Cardiac fibroblast (primary cell): ENCODE measurements around the gene ADH7.
A peak's percentile ranks its signal among the peaks of the same experiment; 100 is the strongest.

ENCODE experiments used
- DNase-seq, 2 donors: peaks; one replicate each; pipeline versions ENCODE4 v3.0.0 to v3.0.0-alpha.2; 2010; ENCODE audit warnings: low read depth in 2 of 2
- H3K4me3 ChIP-seq, 2 donors: replicated peaks in 1 of 2; 1 replicate in 1 of 2; 2 replicates in 1 of 2; pipeline ENCODE4 v1.5.1; 2011; ENCODE audit warnings: low read depth in 2 of 2, low read length in 2 of 2, mild to moderate bottlenecking in 2 of 2, moderate library complexity in 1 of 2
- CTCF ChIP-seq: IDR thresholded peaks from one replicate; pipeline ENCODE4 v1.5.1; 2011; ENCODE audit warnings: low read depth, mild to moderate bottlenecking, low read length, inconsistent platforms

ADH7 gene

DNA sequence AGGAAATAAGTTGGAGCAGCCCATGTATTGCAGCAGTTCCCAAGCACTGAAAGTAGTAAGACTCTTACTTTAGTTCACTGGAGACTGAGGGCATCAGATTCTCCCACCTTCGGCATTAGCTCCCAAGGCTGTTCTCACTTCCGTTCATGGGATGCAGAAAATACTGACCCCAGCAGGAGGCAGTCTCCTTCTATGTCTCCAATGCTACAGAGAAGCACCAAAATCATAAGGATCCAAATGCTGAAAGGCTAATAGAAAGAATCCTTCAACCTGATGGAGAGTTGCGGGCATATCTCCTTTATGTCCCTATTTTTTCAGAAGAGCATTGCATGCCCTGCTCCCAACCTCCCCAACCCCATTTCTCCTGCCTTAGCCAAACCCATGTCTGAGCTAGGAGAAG, 32.4 kb downstream of the ADH7 start:
- no peak for DNase-seq
- no peak overlapping the region for H3K4me3 ChIP-seq
- TF ChIP-seq CTCF, result no peak

DNA sequence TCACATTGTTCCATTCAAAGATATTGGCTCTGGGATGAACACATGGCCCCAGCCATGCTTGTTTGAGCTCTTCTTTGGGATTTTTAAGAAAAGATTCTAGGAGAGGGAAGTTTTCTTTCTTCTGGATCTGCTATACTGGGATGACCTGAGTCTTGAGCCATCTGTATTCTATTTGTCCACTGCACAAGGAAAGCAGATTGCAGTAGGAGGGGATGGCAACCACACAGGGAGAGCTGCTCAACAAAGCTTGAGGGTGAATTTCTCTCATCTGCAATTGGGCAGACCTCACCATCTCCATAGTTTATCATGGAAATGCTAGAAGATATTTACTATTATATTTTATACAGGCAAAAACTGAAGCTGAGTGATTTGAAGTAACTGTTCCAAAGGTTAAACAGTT, 34.3 kb downstream of the ADH7 start:
- no peak for TF ChIP-seq CTCF

DNA sequence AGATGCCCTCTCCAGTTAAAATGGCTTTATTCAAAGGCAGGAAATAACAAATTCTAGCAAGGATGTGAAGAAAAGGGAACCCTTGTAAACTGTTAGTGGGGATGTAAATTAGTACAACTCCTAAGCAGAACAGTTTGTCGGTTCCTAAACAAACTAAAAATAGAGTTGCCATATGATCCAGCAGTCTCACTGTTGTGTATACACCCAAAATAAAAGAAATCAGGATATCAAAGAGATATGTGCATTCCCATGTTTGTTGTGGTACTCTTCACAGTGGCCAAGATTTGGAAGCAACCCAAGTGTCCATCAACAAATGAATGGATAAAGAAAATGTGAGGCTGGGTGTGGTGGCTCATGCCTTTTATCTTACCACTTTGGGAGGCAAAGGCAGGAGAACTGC, 36.1 kb downstream of the ADH7 start:
- TF ChIP-seq CTCF, result no peak
- DNase-seq, result no peak
- no peak overlapping the region for H3K4me3 ChIP-seq

More for the DNA sequence above, 34.3 kb downstream of the ADH7 start:
- DNase-seq, result no peak
- H3K4me3 ChIP-seq, result no peak overlapping the region

DNA sequence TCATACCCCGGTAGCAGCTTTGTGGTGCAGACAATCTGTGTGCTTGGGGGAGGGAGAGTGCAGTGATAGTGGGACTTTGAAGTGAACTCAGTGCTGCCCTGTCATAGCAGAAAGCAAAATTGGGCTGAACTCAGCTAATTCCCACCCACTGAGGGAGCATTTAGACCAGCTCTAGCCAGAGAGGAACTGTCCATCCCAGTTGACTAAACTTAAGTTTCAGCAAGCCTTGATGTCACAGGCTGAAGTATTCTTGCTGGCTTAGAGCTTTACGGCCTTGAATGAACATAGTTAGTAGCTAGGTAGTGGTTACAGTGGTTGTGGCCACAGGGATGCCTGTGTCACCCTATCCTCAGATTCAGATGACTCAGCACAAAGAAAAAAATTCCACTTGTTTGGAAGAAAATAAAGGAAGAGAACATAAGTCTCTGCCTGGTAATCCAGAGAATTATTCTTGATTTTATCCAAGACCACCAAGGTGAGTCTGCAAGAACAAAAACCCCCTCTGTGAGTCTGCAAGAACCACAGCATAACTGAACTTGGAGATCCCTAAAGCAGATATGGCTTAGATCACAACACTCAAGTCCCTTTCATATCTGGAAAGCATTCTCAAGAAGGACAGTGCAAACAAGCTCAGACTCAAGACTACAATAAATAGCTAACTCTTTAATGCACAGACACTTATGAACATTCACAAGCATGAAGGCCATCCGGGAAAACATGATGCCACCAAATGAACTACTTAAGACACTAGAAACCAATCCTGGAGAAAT, 39.4 kb downstream of the ADH7 start:
- peak in 1 of 2 donors; percentile 53 for DNase-seq
- no peak overlapping the region for H3K4me3 ChIP-seq
- no peak for TF ChIP-seq CTCF

DNA sequence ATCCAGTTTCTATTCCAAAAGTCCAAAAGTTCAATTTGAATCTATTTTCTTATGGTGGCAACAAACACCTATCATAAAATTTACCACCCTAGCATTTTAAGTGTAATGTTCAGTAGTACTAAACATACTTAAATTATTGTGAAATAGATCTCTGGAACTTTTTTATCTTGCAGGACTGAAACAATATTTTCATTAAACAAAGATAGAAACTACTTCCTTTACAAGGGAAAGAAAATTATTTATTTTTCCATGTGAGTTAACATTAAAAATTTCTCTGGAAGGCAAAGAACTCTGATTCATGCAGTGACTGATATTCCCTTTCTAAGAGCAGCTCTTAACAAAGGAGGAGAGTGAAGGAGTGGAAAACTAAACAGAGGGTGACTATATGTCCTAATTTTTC, 40.2 kb downstream of the ADH7 start:
- no peak overlapping the region for H3K4me3 ChIP-seq
- DNase-seq, result peak; percentile 54 to 71
- no peak for TF ChIP-seq CTCF

- no peak overlapping the region for H3K4me3 ChIP-seq
- DNase-seq, result peak; percentile 64 to 68
- TF ChIP-seq CTCF, result no peak
Observed at GRCh38 chr4:99390055-99390454, 45.1 kb downstream of the ADH7 start.

- no peak overlapping the region for H3K4me3 ChIP-seq
- DNase-seq, result peak; percentile 40 to 58
- TF ChIP-seq CTCF, result no peak
Observed at GRCh38 chr4:99389606-99390005, 45.5 kb downstream of the ADH7 start.
